Nephron progenitor cell (in vitro differentiated cells): ENCODE measurements around the gene ABAT.
A peak's percentile ranks its signal among the peaks of the same experiment; 100 is the strongest.

Experiments
- DNase-seq: peaks from one replicate; pipeline ENCODE4 v3.0.0; 2021
- H3K27ac Mint-ChIP-seq: 2 replicates; pipeline ENCODE4 v1.8.0; 2021; ENCODE audit warnings: mild to moderate bottlenecking, moderate library complexity, mixed read lengths
- H3K27me3 Mint-ChIP-seq: 2 replicates; pipeline ENCODE4 v1.8.0; 2021; ENCODE audit warnings: mild to moderate bottlenecking, low read depth, mixed read lengths; ENCODE audit not compliant: poor library complexity
- H3K36me3 Mint-ChIP-seq: 2 replicates; pipeline ENCODE4 v1.8.0; 2021; ENCODE audit warnings: low read depth, mixed read lengths
- H3K4me1 Mint-ChIP-seq: 2 replicates; pipeline ENCODE4 v1.8.0; 2021; ENCODE audit warnings: mixed read lengths
- H3K4me3 Mint-ChIP-seq: 2 replicates; pipeline ENCODE4 v1.8.0; 2021; ENCODE audit warnings: mild to moderate bottlenecking, moderate library complexity, mixed read lengths
- H3K9me3 Mint-ChIP-seq: 2 replicates; pipeline ENCODE4 v1.8.0; 2021; ENCODE audit warnings: mild to moderate bottlenecking, moderate library complexity, mixed read lengths
- CTCF ChIP-seq: fragments of 200-600 bp; sonication (generic); IDR thresholded peaks from 2 replicates; pipeline ENCODE4 v1.5.0; 2021; ENCODE audit warnings: antibody characterized with exemption

The ABAT gene

GRCh38 chr16:8758022-8758421, 83.6 kb downstream of the ABAT start:
- peaks cover 59% of the 10 kb centered on the region for H3K36me3 Mint-ChIP-seq
- no peak overlapping the region for H3K4me3 Mint-ChIP-seq
- peaks cover 8% of the 10 kb centered on the region for H3K27me3 Mint-ChIP-seq
- no peaks in the 10 kb centered on the region for H3K4me1 Mint-ChIP-seq
- DNase-seq = no peak
- H3K9me3 Mint-ChIP-seq = no peaks in the 10 kb centered on the region
- TF ChIP-seq CTCF = no peak
- H3K27ac Mint-ChIP-seq = no peak overlapping the region

DNA sequence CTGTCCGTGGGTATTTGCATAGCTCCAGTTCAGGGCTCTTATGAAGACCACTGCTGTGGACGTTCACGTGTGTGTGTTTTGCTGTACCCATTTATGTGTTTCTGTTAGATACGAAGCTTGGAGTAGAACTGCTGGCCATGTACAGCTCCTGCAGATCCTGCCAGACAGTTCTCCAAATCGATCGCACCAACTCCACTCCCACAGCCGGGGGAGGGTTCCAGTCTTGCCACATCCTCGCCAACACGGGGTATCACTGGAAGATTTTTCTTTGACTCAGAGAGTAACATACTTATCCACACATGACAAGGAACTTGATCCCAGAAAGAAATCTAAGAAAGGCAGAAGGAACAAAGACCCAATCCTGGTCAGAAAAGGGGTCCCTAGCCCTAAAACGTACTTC, 85.6 kb downstream of the ABAT start:
- peaks cover 13% of the 10 kb centered on the region for H3K4me1 Mint-ChIP-seq
- H3K27ac Mint-ChIP-seq = peak overlapping the region; percentile 73
- no peaks in the 10 kb centered on the region for H3K9me3 Mint-ChIP-seq
- no peak for DNase-seq
- no peak for TF ChIP-seq CTCF
- H3K4me3 Mint-ChIP-seq = no peak overlapping the region
- peaks cover 59% of the 10 kb centered on the region for H3K36me3 Mint-ChIP-seq
- peaks cover 15% of the 10 kb centered on the region for H3K27me3 Mint-ChIP-seq

DNA sequence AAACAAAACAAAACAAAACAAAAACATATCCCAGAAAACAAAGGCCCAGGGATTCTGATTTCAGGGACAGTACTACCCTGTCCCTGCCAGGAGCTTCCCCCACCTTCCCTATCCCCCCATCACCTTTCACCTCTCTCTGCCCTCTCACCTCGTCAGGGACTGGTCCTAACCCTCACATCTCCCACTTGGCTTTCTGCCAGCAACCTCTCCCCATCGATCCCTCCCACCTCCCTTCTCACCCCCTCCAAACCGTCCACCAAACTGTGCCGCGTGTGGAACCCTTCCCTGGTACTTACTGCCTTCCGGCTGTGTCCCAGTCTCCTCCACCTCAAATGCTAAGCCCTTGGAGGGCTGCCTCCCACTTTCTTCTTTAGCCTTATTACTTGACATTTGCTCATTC, 86.7 kb downstream of the ABAT start:
- no peak for TF ChIP-seq CTCF
- no peaks in the 10 kb centered on the region for H3K9me3 Mint-ChIP-seq
- H3K4me3 Mint-ChIP-seq = no peak overlapping the region
- H3K4me1 Mint-ChIP-seq = peaks cover 22% of the 10 kb centered on the region
- no peak overlapping the region for H3K27ac Mint-ChIP-seq
- peaks cover 13% of the 10 kb centered on the region for H3K27me3 Mint-ChIP-seq
- no peak for DNase-seq
- peaks cover 63% of the 10 kb centered on the region for H3K36me3 Mint-ChIP-seq

DNA sequence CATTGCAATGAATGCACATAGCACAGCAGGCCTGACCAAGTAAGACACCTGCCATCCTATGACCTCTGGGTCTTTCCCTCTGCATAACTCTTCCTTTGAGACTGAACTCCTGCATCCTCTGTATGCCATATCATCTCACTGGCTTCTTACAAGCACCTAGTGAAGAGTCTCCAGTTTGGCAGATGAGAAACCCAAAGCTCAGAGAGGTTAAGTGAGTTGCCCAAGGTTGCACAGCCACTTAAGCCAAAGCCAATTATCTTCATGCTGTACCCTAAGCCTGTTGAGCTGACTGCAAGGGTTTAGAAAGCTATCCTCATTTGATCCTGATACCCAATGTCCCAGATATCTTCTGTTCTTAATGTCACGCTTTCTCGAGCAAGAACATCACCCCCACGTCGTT, 87.8 kb downstream of the ABAT start:
- Mint-ChIP-seq H3K27ac (no peak overlapping the region), H3K9me3 (no peaks in the 10 kb centered on the region), H3K36me3 (peaks cover 57% of the 10 kb centered on the region), H3K27me3 (peaks cover 13% of the 10 kb centered on the region), H3K4me1 (peaks cover 25% of the 10 kb centered on the region), H3K4me3 (no peak overlapping the region)
- no peak for DNase-seq
- TF ChIP-seq CTCF = no peak

- H3K27me3 Mint-ChIP-seq = peaks cover 13% of the 10 kb centered on the region
- H3K4me1 Mint-ChIP-seq = peaks cover 27% of the 10 kb centered on the region
- H3K36me3 Mint-ChIP-seq = peaks cover 51% of the 10 kb centered on the region
- H3K27ac Mint-ChIP-seq = no peak overlapping the region
- H3K9me3 Mint-ChIP-seq = no peaks in the 10 kb centered on the region
- no peak overlapping the region for H3K4me3 Mint-ChIP-seq
- DNase-seq = no peak
- TF ChIP-seq CTCF = no peak
Measured at GRCh38 chr16:8763083-8763482, 88.7 kb downstream of the ABAT start.

DNA sequence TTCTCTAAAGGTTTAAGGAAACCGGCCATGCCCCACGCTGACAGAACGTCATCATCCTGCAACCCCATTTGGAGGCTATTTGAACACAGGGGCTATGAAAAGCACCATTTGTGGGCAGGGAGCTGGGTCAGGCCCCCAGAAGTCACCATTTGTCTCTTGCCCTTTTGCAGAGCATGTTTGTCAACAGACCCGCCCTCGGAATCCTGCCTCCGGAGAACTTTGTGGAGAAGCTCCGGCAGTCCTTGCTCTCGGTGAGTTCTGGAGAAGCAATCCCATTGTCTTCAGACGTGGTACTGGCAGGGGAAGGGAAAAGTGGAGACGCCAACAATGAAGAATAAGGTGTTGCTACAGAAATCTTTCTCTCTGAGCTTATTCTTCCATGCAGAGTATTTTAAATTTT, 89.5 kb downstream of the ABAT start:
- H3K36me3 Mint-ChIP-seq = peaks cover 53% of the 10 kb centered on the region
- peaks cover 35% of the 10 kb centered on the region for H3K4me1 Mint-ChIP-seq
- no peak for TF ChIP-seq CTCF
- H3K4me3 Mint-ChIP-seq = no peak overlapping the region
- H3K9me3 Mint-ChIP-seq = no peaks in the 10 kb centered on the region
- H3K27ac Mint-ChIP-seq = no peak overlapping the region
- peaks cover 13% of the 10 kb centered on the region for H3K27me3 Mint-ChIP-seq
- no peak for DNase-seq
